COLO668 (cell line): ENCODE measurements around the gene PTGER1.

Experiments used
- DNase-seq: peaks from one replicate; lab custom pipeline; 2025; ENCODE audit not compliant: unreplicated experiment; lab: John Stamatoyannopoulos, UW

PTGER1 gene

GRCh38 chr19:14503285-14503684 is 28.1 kb upstream of the PTGER1 start:
- DNase-seq: no peak

GRCh38 chr19:14502334-14503092 is 27.4 kb upstream of the PTGER1 start:
- peak; percentile 12 for DNase-seq

- peak; percentile 32 for DNase-seq
These were observed 22.2 kb upstream of the PTGER1 start for GRCh38 chr19:14497228-14497921.

GRCh38 chr19:14496834-14497227 is 21.7 kb upstream of the PTGER1 start:
- DNase-seq: no peak

- DNase-seq: peak; percentile 98
These were observed 21.1 kb upstream of the PTGER1 start, which contains the start of gene GIPC1 for GRCh38 chr19:14496029-14496833. TSS of gene GIPC1 (minus strand) at chr19:14496127. CDS start at chr19:14482976, 13,151 bp downstream.

GRCh38 chr19:14495672-14496028 is 20.5 kb upstream of the PTGER1 start:
- no peak for DNase-seq

- DNase-seq: peak; percentile 11
These were observed 19.9 kb upstream of the PTGER1 start for GRCh38 chr19:14494910-14495671.

- DNase-seq: no peak
These were observed 19.3 kb upstream of the PTGER1 start for GRCh38 chr19:14494411-14494810.

- no peak for DNase-seq
These were observed 17.7 kb upstream of the PTGER1 start for GRCh38 chr19:14492756-14493337.

- DNase-seq: no peak
These were observed 12.4 kb upstream of the PTGER1 start for GRCh38 chr19:14487370-14488125.

- DNase-seq: no peak
These were observed 7.2 kb upstream of the PTGER1 start for GRCh38 chr19:14482172-14482941.

- DNase-seq: no peak
These were observed 5.5 kb upstream of the PTGER1 start for GRCh38 chr19:14480700-14481079.

- DNase-seq: peak; percentile 23
These were observed 5.0 kb upstream of the PTGER1 start for GRCh38 chr19:14479975-14480699.

GRCh38 chr19:14479309-14479974 is 4.3 kb upstream of the PTGER1 start:
- DNase-seq: no peak

GRCh38 chr19:14478113-14478545 is 3.0 kb upstream of the PTGER1 start:
- no peak for DNase-seq

- DNase-seq: no peak
These were observed 2.4 kb upstream of the PTGER1 start for GRCh38 chr19:14477418-14478112.

- DNase-seq: peak; percentile 51
These were observed 1.7 kb upstream of the PTGER1 start for GRCh38 chr19:14476673-14477401.
